Stimulated activated naive CD8-positive, alpha-beta T cell treated with anti-CD3 and anti-CD28 coated beads, Interleukin-15, Interleukin-2, amounts not matched to agents 100 ng/mL and 50 ng/mL, for 24 hours (primary cell): ENCODE results near the gene SULT1C2.
"Not testable (repeated sequence)": the region's sequence is repeated elsewhere in the genome, so short reads cannot be mapped to it uniquely, and the experiment has no call there.

Experiments
- H3K27ac Mint-ChIP-seq: one replicate; pipeline ENCODE4 v1.8.0; 2021; ENCODE audit warnings: mild to moderate bottlenecking, mixed read lengths
- H3K27me3 Mint-ChIP-seq: one replicate; pipeline ENCODE4 v1.8.0; 2021; ENCODE audit warnings: mixed read lengths
- H3K36me3 Mint-ChIP-seq: one replicate; pipeline ENCODE4 v1.8.0; 2021; ENCODE audit warnings: low read depth, mixed read lengths
- H3K4me1 Mint-ChIP-seq: one replicate; pipeline ENCODE4 v1.8.0; 2021; ENCODE audit warnings: low read depth, mixed read lengths
- H3K4me3 Mint-ChIP-seq: one replicate; pipeline ENCODE4 v1.8.0; 2021; ENCODE audit warnings: mild to moderate bottlenecking, mixed read lengths
- H3K9me3 Mint-ChIP-seq: one replicate; pipeline ENCODE4 v1.8.0; 2021; ENCODE audit warnings: mixed read lengths

The SULT1C2 gene

DNA sequence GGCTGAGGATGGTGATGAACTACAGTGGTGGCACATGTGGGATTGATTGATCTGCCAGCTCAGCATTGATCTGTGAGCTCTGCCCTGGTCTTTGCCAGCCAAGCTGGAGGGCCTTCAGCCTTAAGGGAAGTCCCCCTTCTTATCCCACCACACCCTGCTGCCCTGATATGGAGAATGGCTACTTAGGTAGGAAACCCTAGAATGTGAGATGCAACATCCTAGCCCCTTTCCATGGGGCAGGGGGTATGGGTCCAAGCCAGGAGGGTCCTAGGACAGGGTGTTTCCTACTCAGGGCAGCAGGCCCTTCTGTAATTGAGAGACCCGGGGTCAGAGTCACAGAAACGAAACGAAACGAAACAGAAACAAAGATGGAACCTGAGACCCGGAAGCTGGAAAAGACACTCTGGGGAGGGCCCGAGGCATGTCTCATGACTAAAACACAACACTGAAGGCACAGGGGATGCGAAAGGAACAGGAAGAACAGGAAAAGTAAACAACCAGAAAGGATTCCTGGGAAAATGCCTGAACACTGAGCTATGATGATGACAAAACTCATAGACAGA, 16.9 kb upstream of the SULT1C2 start:
- H3K36me3 Mint-ChIP-seq = no peaks in the 10 kb centered on the region
- no peaks in the 10 kb centered on the region for H3K4me1 Mint-ChIP-seq
- peaks cover 4% of the 10 kb centered on the region for H3K27me3 Mint-ChIP-seq
- H3K4me3 Mint-ChIP-seq = no peak overlapping the region
- H3K27ac Mint-ChIP-seq = no peak overlapping the region
- H3K9me3 Mint-ChIP-seq = no peaks in the 10 kb centered on the region

DNA sequence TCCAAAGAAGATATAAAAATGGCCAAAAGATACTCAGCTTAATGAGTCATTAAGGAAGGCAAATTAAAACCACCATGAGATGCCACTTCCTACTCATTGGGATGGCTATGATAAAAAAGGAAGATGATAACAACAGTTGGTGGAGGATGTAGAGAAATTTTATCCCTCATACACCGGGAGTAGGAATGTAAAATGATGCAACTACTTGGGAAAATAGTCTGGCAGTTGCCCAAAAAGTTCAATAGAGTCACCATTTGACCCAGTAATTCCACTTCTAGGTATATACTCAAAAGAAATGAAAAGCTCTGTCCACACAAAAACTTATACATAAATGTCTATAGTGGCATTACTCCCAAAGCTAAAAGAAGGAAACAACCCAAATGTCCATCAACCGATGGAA, 10.1 kb upstream of the SULT1C2 start:
- peaks cover 3% of the 10 kb centered on the region for H3K27me3 Mint-ChIP-seq

DNA sequence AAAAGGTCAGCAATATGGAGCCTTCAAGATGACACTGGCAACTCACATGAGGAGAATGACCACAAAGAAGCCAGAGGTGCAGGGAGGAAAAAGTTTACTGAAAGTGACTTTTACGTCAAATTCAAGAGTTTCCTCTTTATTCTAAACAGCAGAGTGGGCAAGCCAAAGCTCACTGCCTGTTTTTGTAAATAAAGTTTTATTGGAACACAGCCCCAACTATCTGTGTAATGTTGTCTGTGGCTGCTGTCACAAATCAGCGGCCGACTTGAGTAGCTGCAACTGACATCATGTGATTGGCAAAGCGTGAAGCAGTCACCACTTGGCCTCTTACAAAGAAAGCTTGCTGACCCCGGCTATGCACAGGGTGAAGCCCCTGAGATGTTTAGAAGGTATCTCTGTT, 9.2 kb upstream of the SULT1C2 start:
- H3K4me3 Mint-ChIP-seq = no peak overlapping the region
- H3K36me3 Mint-ChIP-seq = no peaks in the 10 kb centered on the region
- H3K27ac Mint-ChIP-seq = no peak overlapping the region
- peaks cover 3% of the 10 kb centered on the region for H3K27me3 Mint-ChIP-seq
- peaks cover 4% of the 10 kb centered on the region for H3K9me3 Mint-ChIP-seq
- no peaks in the 10 kb centered on the region for H3K4me1 Mint-ChIP-seq

More for the DNA sequence above, 10.1 kb upstream of the SULT1C2 start:
- Mint-ChIP-seq H3K4me1 (no peaks in the 10 kb centered on the region), H3K9me3 (peaks cover 4% of the 10 kb centered on the region), H3K36me3 (no peaks in the 10 kb centered on the region), H3K4me3 (no peak overlapping the region), H3K27ac (no peak overlapping the region)

DNA sequence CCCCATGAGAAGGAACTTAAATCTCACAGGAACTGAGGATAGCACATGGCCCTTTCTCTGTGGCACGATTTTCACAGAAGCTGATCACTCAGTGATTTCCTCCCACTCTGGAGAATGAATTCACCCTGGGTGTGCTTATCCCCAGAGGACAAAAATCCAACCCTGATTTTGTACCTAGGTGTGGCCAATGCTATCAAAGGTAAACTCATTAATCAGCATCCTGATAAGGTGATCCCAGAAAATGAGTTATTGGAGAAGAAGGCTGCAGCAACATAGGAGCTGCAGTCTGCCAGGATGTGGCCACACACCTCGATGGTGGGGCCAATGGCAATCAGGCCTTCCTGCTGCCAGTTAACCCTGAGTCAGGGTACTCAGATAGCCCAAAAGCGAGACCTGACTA, 8.2 kb upstream of the SULT1C2 start:
- H3K27ac Mint-ChIP-seq = no peak overlapping the region
- no peaks in the 10 kb centered on the region for H3K4me1 Mint-ChIP-seq
- H3K9me3 Mint-ChIP-seq = peaks cover 4% of the 10 kb centered on the region
- H3K4me3 Mint-ChIP-seq = no peak overlapping the region
- H3K36me3 Mint-ChIP-seq = no peaks in the 10 kb centered on the region
- H3K27me3 Mint-ChIP-seq = peaks cover 8% of the 10 kb centered on the region

DNA sequence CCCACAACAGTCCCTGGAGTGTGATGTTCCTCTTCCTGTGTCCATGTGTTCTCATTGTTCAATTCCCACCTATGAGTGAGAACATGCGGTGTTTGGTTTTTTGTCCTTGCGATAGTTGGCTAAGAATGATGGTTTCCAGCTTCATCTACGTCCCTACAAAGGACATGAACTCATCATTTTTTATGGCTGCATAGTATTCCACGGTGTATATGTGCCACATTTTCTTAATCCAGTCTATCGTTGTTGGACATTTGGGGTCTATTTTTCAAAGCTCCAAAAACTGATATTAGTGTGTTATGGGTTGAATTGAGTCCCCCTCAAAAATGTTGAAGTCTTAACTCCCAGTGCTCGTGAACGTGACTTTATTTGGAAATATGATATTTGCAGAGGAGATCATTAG, 4.1 kb upstream of the SULT1C2 start:
- not testable (repeated sequence) for H3K36me3 Mint-ChIP-seq, H3K27me3 Mint-ChIP-seq, H3K9me3 Mint-ChIP-seq, H3K4me1 Mint-ChIP-seq, H3K4me3 Mint-ChIP-seq, H3K27ac Mint-ChIP-seq

DNA sequence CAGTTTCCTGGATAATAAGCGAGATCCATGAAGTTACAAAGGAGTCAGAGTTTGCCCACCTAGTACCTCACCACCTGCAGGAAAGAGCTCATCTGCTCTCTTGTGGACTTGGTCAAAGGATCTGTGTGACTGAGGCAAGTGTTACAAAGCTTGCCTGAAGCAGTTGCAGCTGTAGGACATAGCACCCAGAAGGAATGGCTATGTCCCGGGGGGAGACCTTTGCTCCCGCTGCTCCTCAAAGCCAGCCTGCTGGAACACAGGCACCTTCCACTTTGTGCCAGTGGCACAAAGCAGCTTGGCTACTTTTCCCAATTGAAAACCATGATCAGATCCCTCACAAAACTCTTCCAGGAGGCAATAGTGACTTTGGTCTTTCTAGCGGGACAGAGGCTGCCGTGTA, 3.1 kb upstream of the SULT1C2 start:
- peaks cover 4% of the 10 kb centered on the region for H3K9me3 Mint-ChIP-seq
- H3K36me3 Mint-ChIP-seq = no peaks in the 10 kb centered on the region
- H3K4me1 Mint-ChIP-seq = no peaks in the 10 kb centered on the region
- H3K27ac Mint-ChIP-seq = no peak overlapping the region
- H3K27me3 Mint-ChIP-seq = peaks cover 5% of the 10 kb centered on the region
- H3K4me3 Mint-ChIP-seq = no peak overlapping the region

DNA sequence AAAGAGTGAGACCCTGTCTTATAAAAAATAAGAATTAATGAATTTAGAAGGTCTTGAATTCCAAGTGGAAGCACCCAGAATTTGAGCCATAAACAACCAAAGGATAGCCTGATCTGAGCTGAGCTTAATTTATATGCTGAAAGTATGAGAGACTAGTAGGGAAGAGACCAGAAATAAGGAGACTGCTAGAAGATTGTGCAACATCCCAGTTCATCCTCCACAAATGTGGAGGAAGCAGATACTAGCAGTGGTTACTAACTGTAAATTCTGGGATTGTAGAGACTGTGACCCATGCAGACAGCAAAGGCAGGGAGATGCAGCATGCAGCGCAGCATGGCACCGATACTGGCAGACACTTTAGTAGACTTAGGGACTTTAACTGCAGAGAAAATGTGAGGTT, 1.5 kb upstream of the SULT1C2 start:
- Mint-ChIP-seq H3K27ac (no peak overlapping the region), H3K4me1 (no peaks in the 10 kb centered on the region), H3K9me3 (peaks cover 4% of the 10 kb centered on the region), H3K36me3 (no peaks in the 10 kb centered on the region), H3K27me3 (peaks cover 5% of the 10 kb centered on the region), H3K4me3 (no peak overlapping the region)

DNA sequence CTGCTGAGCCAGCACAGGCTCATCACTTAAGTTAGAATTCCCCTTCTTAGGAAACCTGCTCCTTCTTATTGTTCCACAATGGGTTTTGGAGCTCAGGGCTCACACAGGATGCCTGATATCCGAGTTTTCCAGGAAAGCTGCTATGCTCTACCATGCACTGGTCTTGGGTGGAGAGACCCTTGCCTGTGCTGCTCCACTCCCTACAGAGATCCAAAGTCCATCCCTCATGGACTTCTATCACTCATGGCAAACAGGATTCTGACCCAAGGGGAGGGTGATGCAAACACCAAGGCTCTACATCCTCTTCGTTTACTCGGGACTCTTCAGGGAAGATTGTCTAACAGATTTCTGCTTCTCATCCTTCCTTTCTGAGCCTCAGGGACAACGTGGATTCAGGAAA, 5.2 kb downstream of the SULT1C2 start:
- Mint-ChIP-seq H3K27ac (no peak overlapping the region), H3K4me1 (no peaks in the 10 kb centered on the region), H3K4me3 (no peak overlapping the region), H3K9me3 (no peaks in the 10 kb centered on the region), H3K36me3 (no peaks in the 10 kb centered on the region), H3K27me3 (no peaks in the 10 kb centered on the region)

DNA sequence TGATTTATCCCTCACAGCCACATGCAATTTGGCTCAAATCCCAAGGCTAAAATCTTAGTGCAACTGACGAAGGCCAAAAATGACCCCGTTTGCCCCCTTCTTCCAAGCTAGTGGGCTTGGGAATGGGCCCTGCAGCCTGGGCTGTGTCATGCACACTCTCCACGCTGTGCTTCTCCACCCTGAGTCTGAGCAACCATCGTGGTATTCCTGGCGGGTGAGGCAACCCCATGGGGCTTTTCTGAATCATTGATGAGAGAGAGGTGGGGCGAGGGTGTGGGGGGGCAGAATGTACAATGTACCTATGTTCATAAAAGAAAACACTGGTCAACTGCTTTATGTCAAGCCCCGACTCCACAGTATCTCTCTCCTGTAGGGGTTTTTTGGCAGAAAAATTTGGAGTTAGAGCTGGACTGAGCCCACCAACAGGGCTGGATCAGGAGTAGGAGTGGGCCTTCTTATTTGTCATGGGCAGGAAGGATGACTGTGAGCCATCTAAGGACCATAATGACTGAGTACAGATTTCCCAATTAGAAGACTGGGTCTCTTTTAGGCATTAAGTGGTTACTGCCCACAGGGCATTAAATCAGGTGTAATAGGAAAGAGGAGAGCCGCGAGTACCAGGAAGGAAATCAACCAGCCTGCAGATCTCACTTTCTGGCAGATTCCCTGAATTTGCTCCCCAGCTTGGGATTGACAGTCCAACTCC, 8.9 kb downstream of the SULT1C2 start:
- Mint-ChIP-seq H3K27me3 (no peaks in the 10 kb centered on the region), H3K4me3 (no peak overlapping the region), H3K4me1 (no peaks in the 10 kb centered on the region), H3K9me3 (no peaks in the 10 kb centered on the region), H3K36me3 (no peaks in the 10 kb centered on the region), H3K27ac (no peak overlapping the region)

DNA sequence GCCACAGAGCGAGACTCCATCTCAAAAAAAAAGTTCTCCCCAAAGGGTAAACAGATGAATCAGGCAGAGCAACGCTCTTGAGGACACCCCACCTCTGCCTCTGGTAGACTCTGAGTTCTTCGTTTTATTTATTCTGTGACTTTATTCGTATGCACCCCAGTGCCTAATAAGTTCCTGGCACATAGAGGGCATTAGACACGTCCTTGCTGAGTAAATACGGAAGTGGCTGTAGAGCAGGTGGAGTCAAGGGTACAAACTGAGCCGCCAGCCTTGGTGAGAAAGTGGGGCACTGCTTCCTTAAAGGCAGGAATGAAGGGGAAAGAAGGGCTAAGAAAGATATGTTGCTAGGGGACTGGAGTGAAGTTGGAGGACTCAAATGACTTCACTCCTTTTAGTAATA, 12.9 kb downstream of the SULT1C2 start:
- H3K4me1 Mint-ChIP-seq = peaks cover 3% of the 10 kb centered on the region
- H3K4me3 Mint-ChIP-seq = no peak overlapping the region
- no peaks in the 10 kb centered on the region for H3K36me3 Mint-ChIP-seq

DNA sequence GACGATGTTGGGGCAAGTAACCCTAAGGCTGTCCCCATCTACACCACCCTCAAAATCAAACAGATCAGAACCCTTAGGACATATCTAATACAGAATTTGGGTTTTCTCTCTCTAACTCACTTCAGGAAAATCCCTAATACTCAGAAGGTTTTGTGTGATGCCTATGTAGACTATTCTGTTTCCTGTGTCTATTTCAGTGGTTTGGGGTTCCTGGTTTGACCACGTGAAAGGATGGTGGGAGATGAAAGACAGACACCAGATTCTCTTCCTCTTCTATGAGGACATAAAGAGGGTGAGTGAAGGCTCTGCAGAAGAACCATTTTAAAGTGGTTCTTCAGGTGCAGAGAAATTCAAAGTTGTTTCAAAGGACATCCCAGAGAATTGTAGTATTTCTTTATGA, 16.3 kb downstream of the SULT1C2 start:
- Mint-ChIP-seq H3K9me3 (no peaks in the 10 kb centered on the region), H3K36me3 (no peaks in the 10 kb centered on the region), H3K27me3 (peaks cover 5% of the 10 kb centered on the region), H3K4me1 (peaks cover 3% of the 10 kb centered on the region), H3K27ac (no peak overlapping the region), H3K4me3 (no peak overlapping the region)

More for the DNA sequence above, 12.9 kb downstream of the SULT1C2 start:
- Mint-ChIP-seq H3K9me3 (no peaks in the 10 kb centered on the region), H3K27ac (no peak overlapping the region), H3K27me3 (no peaks in the 10 kb centered on the region)

DNA sequence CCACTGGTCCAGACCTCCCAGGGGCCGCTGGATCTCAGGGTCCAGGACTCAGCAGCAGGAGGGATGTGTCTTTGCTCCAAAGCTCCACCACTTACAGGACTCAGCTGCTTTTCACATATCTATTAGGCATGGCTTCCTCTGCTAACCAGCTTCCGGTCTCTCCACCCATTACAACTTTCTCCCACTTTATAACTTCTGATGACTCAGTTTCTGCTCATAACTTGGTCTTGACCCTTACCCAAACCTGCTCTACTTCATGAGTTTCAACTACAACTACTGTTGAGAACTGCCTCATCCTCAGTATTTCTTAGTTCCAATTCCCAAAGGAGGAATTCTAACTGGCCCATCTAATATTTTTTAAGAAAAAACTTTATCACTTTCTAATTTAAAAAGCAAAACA, 17.2 kb downstream of the SULT1C2 start:
- H3K27ac Mint-ChIP-seq = no peak overlapping the region
- H3K4me3 Mint-ChIP-seq = no peak overlapping the region
- H3K36me3 Mint-ChIP-seq = no peaks in the 10 kb centered on the region
- H3K4me1 Mint-ChIP-seq = peaks cover 3% of the 10 kb centered on the region
- H3K9me3 Mint-ChIP-seq = no peaks in the 10 kb centered on the region
- peaks cover 5% of the 10 kb centered on the region for H3K27me3 Mint-ChIP-seq

DNA sequence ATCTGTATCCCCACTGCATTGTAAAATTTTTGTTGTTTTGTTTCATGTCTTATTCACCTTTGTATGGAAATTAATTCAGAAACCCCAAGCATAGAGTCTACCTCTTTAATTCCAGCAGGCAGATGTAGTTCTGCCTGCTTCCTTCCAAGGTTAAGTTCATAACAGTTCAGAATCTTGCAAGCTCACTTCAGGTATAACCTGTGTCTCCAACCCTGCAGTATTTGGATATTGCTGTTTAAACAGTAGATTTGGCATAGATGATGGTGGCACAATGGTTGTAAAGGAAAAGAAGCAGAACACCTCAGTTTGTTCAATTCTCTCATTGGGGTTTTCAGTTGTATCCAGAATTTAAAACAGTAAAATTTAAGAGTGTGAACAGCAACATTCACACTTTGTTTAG, 21.2 kb downstream of the SULT1C2 start:
- H3K4me3 Mint-ChIP-seq = no peak overlapping the region
- H3K36me3 Mint-ChIP-seq = no peaks in the 10 kb centered on the region
- peaks cover 5% of the 10 kb centered on the region for H3K27me3 Mint-ChIP-seq
- no peak overlapping the region for H3K27ac Mint-ChIP-seq
- H3K9me3 Mint-ChIP-seq = no peaks in the 10 kb centered on the region
- peaks cover 3% of the 10 kb centered on the region for H3K4me1 Mint-ChIP-seq

DNA sequence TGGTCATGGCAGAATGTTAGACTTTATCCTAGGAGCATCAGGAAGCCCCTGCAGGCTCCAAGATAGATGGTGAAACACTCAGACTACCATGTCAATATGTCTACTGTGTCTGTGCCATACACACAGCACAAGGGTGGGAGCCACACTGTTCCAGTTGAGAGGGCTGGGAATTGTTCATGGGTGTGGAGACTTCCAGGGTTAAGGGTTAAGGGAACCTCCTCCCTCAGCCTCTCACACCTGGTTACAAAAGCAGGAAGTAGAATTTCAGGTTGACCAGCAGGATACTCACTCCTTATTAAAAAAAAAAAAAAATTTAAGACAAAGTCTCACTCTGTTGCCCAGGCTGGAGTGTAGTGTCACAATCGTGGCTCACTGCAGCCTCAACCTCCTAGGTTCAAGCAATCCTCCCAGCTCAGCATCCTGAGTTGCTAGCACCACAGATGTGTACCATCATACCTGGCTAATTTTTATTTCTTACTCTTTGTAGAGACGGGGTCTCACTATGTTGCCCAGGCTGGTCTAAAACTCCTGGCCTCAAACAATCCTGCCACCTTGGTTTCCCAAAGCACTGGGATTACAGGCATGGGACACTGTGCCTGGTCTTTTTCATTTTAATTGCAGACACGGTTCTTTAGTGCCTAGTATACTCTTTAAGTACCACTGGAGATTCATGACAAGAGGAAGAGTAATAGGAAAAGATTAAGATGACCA, 26.0 kb downstream of the SULT1C2 start:
- Mint-ChIP-seq H3K36me3 (no peaks in the 10 kb centered on the region), H3K27ac (no peak overlapping the region), H3K4me1 (no peaks in the 10 kb centered on the region)

DNA sequence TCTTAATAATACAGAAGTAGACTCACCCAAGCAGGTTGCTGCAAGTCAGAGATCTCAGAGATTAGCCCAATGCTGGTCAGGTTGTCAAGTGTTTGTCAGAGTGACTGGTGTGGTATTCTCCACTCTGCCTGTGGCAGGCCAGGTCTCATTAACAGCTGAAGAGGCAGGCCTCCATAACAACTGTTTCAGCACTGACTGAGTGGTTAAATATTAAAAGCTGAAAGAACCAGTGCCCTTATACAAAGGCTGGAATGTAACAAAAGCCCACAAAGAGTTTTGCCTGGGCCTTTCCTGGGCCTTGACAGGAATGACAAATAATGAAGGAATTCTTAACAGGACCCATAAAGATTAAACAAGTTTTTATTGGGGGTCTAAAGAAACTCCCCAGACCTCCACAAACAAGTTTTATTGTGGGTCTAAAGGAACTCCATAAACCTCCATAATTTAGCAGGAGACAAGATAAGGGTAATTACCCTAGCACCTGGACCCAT, 26.8 kb downstream of the SULT1C2 start:
- Mint-ChIP-seq H3K27ac (no peak overlapping the region), H3K36me3 (no peaks in the 10 kb centered on the region), H3K9me3 (no peaks in the 10 kb centered on the region), H3K4me1 (no peaks in the 10 kb centered on the region), H3K4me3 (no peak overlapping the region), H3K27me3 (no peaks in the 10 kb centered on the region)

More for the DNA sequence above, 26.0 kb downstream of the SULT1C2 start:
- no peaks in the 10 kb centered on the region for H3K27me3 Mint-ChIP-seq
- H3K9me3 Mint-ChIP-seq = no peaks in the 10 kb centered on the region
- no peak overlapping the region for H3K4me3 Mint-ChIP-seq
